Measurements from ENCODE around the gene STRIT1. TPM values are rescaled to one million over a fixed set of nuclear protein-coding genes. Genes with fewer than 3 reads are reported as not detected.

Gene STRIT1
- total RNA-seq, result not detected

DNA sequence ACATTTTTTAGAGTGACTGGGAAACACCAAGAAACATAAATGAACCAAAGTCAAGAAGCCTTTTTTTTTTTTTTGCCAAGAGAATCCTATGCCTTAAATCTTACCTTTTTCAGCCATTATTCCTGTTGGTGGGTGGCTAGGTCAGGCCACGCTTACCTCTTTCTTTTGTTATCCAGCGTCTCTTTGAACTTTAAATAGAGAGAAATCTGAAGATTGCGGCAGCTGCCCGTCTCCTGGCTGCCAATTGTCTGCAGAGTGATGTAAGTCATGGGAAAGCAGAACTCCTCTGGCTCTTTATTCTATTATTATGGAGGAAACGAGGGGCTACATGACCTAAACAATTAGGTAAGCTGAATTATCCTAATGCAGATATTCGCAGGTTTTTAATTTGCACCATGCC lies at the start of gene STRIT1:
Gene STRIT1 (minus strand): TSS at position 168 of the 400 bp plus-strand sequence.
- no peak for ATAC-seq
- Histone ChIP-seq H3K9me3 (no peaks in the 10 kb centered on the region), H3K27me3 (no peaks in the 10 kb centered on the region), H3K27ac (no peak within 1 kb of the TSS), H3K4me1 (no peaks in the 10 kb centered on the region), H3K36me3 (replicated peaks in 1 of 2; ENCODE audit: insufficient read depth in 1 of 2, low read depth in 2 of 2) (no peaks in the 10 kb centered on the region), H3K4me3 (no peak within 1 kb of the TSS)
- WGBS, 2 donors, result 60 to 71% methylated on average over 6 of the region's 6 CpGs
- intact Hi-C loops (cut with DNase I), result no loop called here
- no peak for DNase-seq
- TF ChIP-seq POLR2A (IDR thresholded peaks at IDR 0.05) (no peak), CTCF (IDR thresholded peaks at IDR 0.05) (no peak)

DNA sequence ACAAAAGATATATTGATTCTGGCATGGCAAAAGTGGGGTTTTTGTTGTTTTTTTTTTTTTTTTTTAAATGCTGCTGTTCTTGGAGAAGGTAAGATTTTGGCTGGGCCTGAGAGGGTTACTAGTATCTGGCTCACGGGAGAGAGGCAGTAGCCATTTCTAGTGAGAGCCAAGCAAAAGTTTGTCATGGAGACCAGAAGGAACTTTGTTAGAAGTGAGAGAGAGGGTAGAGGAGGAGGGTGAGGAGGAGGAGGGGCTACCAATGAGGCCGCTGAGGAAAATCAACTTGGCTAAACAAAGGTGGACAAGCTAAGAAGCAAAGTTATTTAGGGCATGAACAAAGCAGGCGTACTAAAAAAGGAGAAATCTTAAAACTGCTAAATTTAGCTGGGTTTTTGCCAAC lies 48.9 kb upstream of the STRIT1 start:
- ATAC-seq (no peak), DNase-seq (no peak)
- TF ChIP-seq POLR2A (IDR thresholded peaks at IDR 0.05) (no peak), CTCF (IDR thresholded peaks at IDR 0.05) (no peak)
- intact Hi-C loops (cut with DNase I), result no loop called here
- WGBS, 2 donors, result 64 to 69% methylated on average over 3 of the region's 3 CpGs
- no peak overlapping the region for H3K27ac ChIP-seq
- H3K4me3 ChIP-seq, result no peak overlapping the region
- no peaks in the 10 kb centered on the region for H3K4me1 ChIP-seq
- no peaks in the 10 kb centered on the region for H3K27me3 ChIP-seq
- no peaks in the 10 kb centered on the region for H3K9me3 ChIP-seq
- H3K36me3 ChIP-seq (replicated peaks in 1 of 2; ENCODE audit: insufficient read depth in 1 of 2, low read depth in 2 of 2), result no peaks in the 10 kb centered on the region

DNA sequence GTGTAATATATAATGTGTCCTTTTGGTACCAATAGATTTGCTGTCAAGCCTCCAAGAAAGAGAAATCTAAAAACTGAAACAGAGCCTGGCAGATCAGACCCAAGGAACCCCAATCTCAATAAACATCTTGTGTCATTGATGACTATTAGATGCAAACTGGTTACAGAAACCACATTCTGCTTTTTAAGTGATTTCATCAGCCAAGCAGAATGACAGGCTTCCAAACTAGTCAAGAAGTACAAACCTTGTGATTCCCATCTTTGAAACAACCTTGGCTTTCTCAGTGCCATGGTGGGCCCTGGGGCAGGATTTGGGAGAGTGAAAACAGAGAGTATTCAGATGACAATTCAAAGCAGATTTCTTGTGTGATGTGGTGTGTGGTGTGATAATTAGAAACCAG lies 45.6 kb upstream of the STRIT1 start:
- ATAC-seq, result no peak

GRCh38 chr3:155335724-155336354 lies 42.4 kb upstream of the STRIT1 start:
- no peak for ATAC-seq
- Histone ChIP-seq H3K4me3 (no peak overlapping the region), H3K27ac (no peak overlapping the region), H3K27me3 (no peaks in the 10 kb centered on the region), H3K36me3 (replicated peaks in 1 of 2; ENCODE audit: insufficient read depth in 1 of 2, low read depth in 2 of 2) (no peaks in the 10 kb centered on the region), H3K4me1 (no peaks in the 10 kb centered on the region), H3K9me3 (no peaks in the 10 kb centered on the region)
- WGBS, 2 donors, result 75 to 83% methylated on average over 3 of the region's 3 CpGs
- intact Hi-C loops (cut with DNase I), result no loop called here
- no peak for DNase-seq
- TF ChIP-seq CTCF (IDR thresholded peaks at IDR 0.05) (no peak), POLR2A (IDR thresholded peaks at IDR 0.05) (no peak)

More for the DNA sequence above, 45.6 kb upstream of the STRIT1 start:
- Histone ChIP-seq H3K4me3 (no peak overlapping the region), H3K27ac (no peak overlapping the region), H3K4me1 (no peaks in the 10 kb centered on the region), H3K9me3 (no peaks in the 10 kb centered on the region), H3K27me3 (no peaks in the 10 kb centered on the region), H3K36me3 (replicated peaks in 1 of 2; ENCODE audit: insufficient read depth in 1 of 2, low read depth in 2 of 2) (no peaks in the 10 kb centered on the region)
- intact Hi-C loops (cut with DNase I), result no loop called here
- TF ChIP-seq CTCF (IDR thresholded peaks at IDR 0.05), result no peak
- TF ChIP-seq POLR2A (IDR thresholded peaks at IDR 0.05), result no peak
- no peak for DNase-seq

Data from body of pancreas (tissue), 4 donors.